Measurements from ENCODE around the gene GJC2. TPM values are rescaled to one million over a fixed set of nuclear protein-coding genes. Genes with fewer than 3 reads are reported as not detected.

Gene GJC2
- total RNA-seq, 4 donors from 2014 or later = 5.1 to 9.0 (median 7.0) TPM

DNA sequence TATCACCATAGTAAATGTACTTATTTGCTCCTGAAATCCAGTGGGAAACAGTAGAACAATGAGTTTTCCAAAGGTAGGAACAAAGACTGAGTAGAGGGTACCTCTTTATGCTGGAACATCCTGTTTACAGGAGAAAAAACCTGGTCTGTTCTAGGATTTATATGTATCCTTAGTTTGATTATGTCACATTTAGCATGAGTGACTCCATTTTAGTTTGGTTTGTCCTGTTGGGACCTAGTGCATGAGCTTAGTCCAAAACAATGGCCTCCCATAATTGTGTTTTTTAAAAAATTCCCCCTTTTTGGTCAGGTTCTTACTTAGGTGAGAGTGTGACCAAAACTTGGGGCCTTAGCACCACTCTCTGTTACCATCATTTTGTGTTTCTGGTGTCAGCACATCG, 37.1 kb upstream of the GJC2 start:
- WGBS, 2 donors (ENCODE audit: low coverage in 1 of 2) = 83% methylated on average over 1 of the region's 1 CpG; no CpG with 5 or more reads in 1 of the 2 donors
- Histone ChIP-seq H3K27ac (no peak overlapping the region), H3K9me3 (no peaks in the 10 kb centered on the region), H3K36me3 (peaks cover 0 to 5% of the 10 kb centered on the region in 2 donors), H3K4me1 (peaks cover 3 to 26% (median 10%) of the 10 kb centered on the region in 3 donors), H3K4me3 (no peak overlapping the region), H3K27me3 (no peaks in the 10 kb centered on the region)
- TF ChIP-seq POLR2A (IDR thresholded peaks at IDR 0.05) (no peak), POLR2AphosphoS5 (IDR thresholded peaks at IDR 0.05) (no peak), EP300 (IDR thresholded peaks at IDR 0.05) (no peak)
- TF ChIP-seq, protein P1, sequence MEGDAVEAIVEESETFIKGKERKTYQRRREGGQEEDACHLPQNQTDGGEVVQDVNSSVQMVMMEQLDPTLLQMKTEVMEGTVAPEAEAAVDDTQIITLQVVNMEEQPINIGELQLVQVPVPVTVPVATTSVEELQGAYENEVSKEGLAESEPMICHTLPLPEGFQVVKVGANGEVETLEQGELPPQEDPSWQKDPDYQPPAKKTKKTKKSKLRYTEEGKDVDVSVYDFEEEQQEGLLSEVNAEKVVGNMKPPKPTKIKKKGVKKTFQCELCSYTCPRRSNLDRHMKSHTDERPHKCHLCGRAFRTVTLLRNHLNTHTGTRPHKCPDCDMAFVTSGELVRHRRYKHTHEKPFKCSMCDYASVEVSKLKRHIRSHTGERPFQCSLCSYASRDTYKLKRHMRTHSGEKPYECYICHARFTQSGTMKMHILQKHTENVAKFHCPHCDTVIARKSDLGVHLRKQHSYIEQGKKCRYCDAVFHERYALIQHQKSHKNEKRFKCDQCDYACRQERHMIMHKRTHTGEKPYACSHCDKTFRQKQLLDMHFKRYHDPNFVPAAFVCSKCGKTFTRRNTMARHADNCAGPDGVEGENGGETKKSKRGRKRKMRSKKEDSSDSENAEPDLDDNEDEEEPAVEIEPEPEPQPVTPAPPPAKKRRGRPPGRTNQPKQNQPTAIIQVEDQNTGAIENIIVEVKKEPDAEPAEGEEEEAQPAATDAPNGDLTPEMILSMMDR (IDR thresholded peaks at IDR 0.05) = no peak
- ATAC-seq = no peak

DNA sequence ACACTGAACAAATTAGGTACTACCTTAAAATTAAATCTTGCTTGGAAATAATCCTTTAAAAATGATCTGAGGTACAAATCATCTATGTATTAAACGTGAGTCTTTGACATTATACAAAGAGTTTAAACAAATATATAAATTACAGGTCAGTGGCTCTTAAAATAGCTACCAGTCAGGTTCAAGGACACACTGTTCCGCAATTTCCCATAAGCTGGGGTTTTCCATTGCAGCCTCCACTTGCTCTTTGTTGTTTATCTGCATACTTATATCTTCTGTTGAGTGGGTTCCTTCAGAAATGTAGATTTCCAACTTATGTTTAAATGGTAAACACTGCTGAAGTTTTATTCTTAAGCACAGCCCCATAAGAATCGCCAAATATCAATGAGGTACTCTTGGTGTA, 34.9 kb upstream of the GJC2 start:
- H3K27ac ChIP-seq = no peak overlapping the region
- peaks cover 0 to 12% (median 0%) of the 10 kb centered on the region in 3 donors for H3K4me1 ChIP-seq
- H3K4me3 ChIP-seq = no peak overlapping the region
- TF ChIP-seq, protein P1 (IDR thresholded peaks at IDR 0.05) = no peak
- TF ChIP-seq EP300 (IDR thresholded peaks at IDR 0.05) (no peak), POLR2A (IDR thresholded peaks at IDR 0.05) (no peak), POLR2AphosphoS5 (IDR thresholded peaks at IDR 0.05) (no peak)
- 71 to 78% methylated on average over 3 of the region's 3 CpGs for WGBS, 2 donors (ENCODE audit: low coverage in 1 of 2)
- H3K36me3 ChIP-seq = no peaks in the 10 kb centered on the region
- no peaks in the 10 kb centered on the region for H3K27me3 ChIP-seq
- no peak for ATAC-seq
- H3K9me3 ChIP-seq = no peaks in the 10 kb centered on the region

DNA sequence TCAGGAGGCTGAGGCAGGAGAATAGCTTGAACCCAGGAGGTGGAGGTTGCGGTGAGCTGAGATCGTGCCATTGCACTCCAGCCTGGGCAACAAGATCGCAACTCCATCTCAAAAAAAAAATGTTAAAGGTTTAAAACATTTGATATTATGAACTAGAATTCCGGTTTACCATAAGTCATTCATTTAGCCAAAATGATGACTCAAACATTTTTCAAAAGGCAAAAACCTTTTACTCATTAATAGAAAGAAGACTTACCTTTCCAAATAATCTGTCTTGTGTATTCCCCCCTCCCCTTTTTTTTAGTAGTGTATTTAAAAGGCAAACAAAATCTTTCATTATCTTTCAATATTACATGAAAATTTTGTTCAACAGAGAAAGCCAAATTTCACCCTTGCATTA, 32.4 kb upstream of the GJC2 start:
- no peak for ATAC-seq
- Histone ChIP-seq H3K4me1 (no peaks in the 10 kb centered on the region), H3K4me3 (no peak overlapping the region), H3K27ac (no peak overlapping the region), H3K9me3 (no peaks in the 10 kb centered on the region), H3K36me3 (no peaks in the 10 kb centered on the region), H3K27me3 (no peaks in the 10 kb centered on the region)
- TF ChIP-seq POLR2A (IDR thresholded peaks at IDR 0.05) (no peak), EP300 (IDR thresholded peaks at IDR 0.05) (no peak)
- TF ChIP-seq, protein P1 (IDR thresholded peaks at IDR 0.05) = no peak
- WGBS, 2 donors (ENCODE audit: low coverage in 1 of 2) = 100% methylated on average over 2 to 3 of the region's 4 CpGs

DNA sequence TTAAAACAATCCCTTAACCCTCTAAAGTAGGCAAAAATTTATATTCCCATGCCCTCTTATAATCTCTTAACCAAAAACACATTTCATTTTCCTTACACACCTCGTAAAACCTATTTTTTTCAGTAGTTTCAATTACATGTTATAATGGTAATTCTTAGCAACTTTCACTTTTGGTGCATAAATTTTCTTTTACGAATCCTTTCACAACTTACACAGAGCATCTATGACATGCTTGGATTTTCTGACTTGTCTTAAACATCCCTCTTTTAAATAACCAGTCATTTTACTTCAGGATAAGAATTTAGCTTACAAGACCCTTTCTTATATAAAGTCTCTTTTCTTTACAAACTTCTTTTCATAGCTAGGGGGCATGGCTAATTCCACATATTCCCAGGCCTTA, 31.7 kb upstream of the GJC2 start:
- Histone ChIP-seq H3K27me3 (no peaks in the 10 kb centered on the region), H3K9me3 (no peaks in the 10 kb centered on the region), H3K4me1 (no peaks in the 10 kb centered on the region), H3K27ac (no peak overlapping the region), H3K36me3 (no peaks in the 10 kb centered on the region), H3K4me3 (no peak overlapping the region)
- no peak for ATAC-seq
- 75 to 80% methylated on average over 2 of the region's 2 CpGs for WGBS, 2 donors (ENCODE audit: low coverage in 1 of 2)
- TF ChIP-seq POLR2A (IDR thresholded peaks at IDR 0.05) (no peak), POLR2AphosphoS5 (IDR thresholded peaks at IDR 0.05) (no peak), EP300 (IDR thresholded peaks at IDR 0.05) (no peak)
- TF ChIP-seq, protein P1 (IDR thresholded peaks at IDR 0.05) = no peak

DNA sequence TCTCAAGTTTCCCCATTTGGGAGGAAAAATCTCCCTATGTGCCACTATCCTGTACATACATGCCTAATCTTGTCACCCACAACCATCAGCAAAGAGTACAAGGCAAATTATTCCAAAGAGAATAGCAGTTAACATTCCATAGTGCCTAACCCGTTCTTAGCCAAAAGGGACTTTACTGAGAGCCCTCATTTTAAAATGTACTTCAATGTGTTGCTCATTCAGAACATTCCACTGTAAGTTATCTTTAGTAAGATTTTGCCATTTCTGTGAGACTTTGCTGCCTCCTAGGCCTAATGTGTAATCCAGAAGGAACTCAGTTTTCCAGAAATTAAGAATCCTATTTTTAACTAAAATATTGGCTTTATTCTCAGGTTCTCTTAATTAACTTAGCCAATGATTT, 29.4 kb upstream of the GJC2 start:
- ATAC-seq = no peak
- Histone ChIP-seq H3K27ac (no peak overlapping the region), H3K36me3 (no peaks in the 10 kb centered on the region), H3K27me3 (no peaks in the 10 kb centered on the region), H3K9me3 (no peaks in the 10 kb centered on the region), H3K4me1 (no peaks in the 10 kb centered on the region), H3K4me3 (no peak overlapping the region)
- no peak for TF ChIP-seq EP300 (IDR thresholded peaks at IDR 0.05)
- TF ChIP-seq, protein P1 (IDR thresholded peaks at IDR 0.05) = no peak
- no peak for TF ChIP-seq POLR2A (IDR thresholded peaks at IDR 0.05)
- no peak for TF ChIP-seq POLR2AphosphoS5 (IDR thresholded peaks at IDR 0.05)
- 57 to 100% methylated on average over 1 of the region's 1 CpG for WGBS, 2 donors (ENCODE audit: low coverage in 1 of 2)

Measured in gastroesophageal sphincter (tissue), 4 donors.